Adrenal gland (tissue), 12 donors: ENCODE data around the gene MTCH1. TPM values are rescaled to one million over a fixed set of nuclear protein-coding genes. Genes with fewer than 3 reads are reported as not detected.
A peak's percentile ranks its signal among the peaks of the same experiment; 100 is the strongest.

ENCODE experiments used
- DNase-seq, 7 donors: peaks; one replicate each; pipeline ENCODE4 v3.0.0-alpha.2; 2019 to 2020
- H3K27ac ChIP-seq, 5 donors: fragments of 200-600 bp; sonication (generic) in 4 of 5; 1 replicate in 3 of 5; 2 replicates in 2 of 5; pipeline versions ENCODE4 v1.5.1 to v1.8.0; 2016 to 2020; ENCODE audit warnings: mild to moderate bottlenecking in 1 of 5
- H3K27me3 ChIP-seq: fragments of 200-600 bp; 2 replicates; pipeline ENCODE4 v1.8.0; 2021
- H3K36me3 ChIP-seq, 2 donors: fragments of 200-600 bp; replicated peaks in 1 of 2; 1 replicate in 1 of 2; 2 replicates in 1 of 2; pipeline versions ENCODE4 v1.5.1 to v1.8.0; 2018 to 2022
- H3K4me1 ChIP-seq, 2 donors: fragments of 200-600 bp; replicated peaks in 1 of 2; 1 replicate in 1 of 2; 2 replicates in 1 of 2; pipeline versions ENCODE4 v1.5.1 to v1.8.0; 2018 to 2021
- H3K4me3 ChIP-seq, 4 donors: fragments of 200-600 bp; sonication (generic) in 3 of 4; one replicate each; pipeline ENCODE4 v1.5.1; 2016 to 2018
- H3K9me3 ChIP-seq, 3 donors: fragments of 200-600 bp; sonication (generic) in 1 of 3; replicated peaks in 1 of 3; 1 replicate in 2 of 3; 2 replicates in 1 of 3; pipeline versions ENCODE4 v1.5.1 to v1.8.0; 2016 to 2021
- CTCF ChIP-seq, 6 experiments: fragments of 450-650 bp in 4 of 6; fragments of 200-600 bp in 2 of 6; sonication (generic) in 1 of 6; IDR thresholded peaks; 1 replicate in 5 of 6; 2 replicates in 1 of 6; pipeline versions ENCODE4 v1.5.1 to v1.8.0; 2016 to 2021; ENCODE audit warnings: antibody characterized with exemption in 6 of 6, mild to moderate bottlenecking in 2 of 6, moderate library complexity in 1 of 6
- POLR2A ChIP-seq, 2 donors: fragments of 450-650 bp; IDR thresholded peaks; one replicate each; pipeline ENCODE4 v1.6.1; 2017; ENCODE audit warnings: antibody characterized with exemption in 2 of 2, mild to moderate bottlenecking in 2 of 2, moderate library complexity in 1 of 2
- WGBS, 4 donors: extraction: QIAGEN DNeasy Blood & Tissue Kit in 2 of 4; methylation state at CpG; one replicate each; pipeline versions ENCODE4 v1.1.5 to v1.1.7; 2013 to 2017; 5-methylcytosine and 5-hydroxymethylcytosine counted together
- intact Hi-C, 2 donors: fragments of 100-400 bp; cut with DNase I; formaldehyde crosslinking; loops; one replicate each; pipeline versions ENCODE4 v1.14.1 to v1.15.0; 2022 to 2023
- polyA plus RNA-seq, 3 donors: library from polyadenylated mRNA; stranded (reverse); fragments of 200-250 nt in 2 of 3; fragments of 350-450 nt in 1 of 3; fragmentation: Illumina TruSeq in 1 of 3; extraction: RNeasy Lipid Tissue Mini Kit (QIAGEN cat#74804) in 1 of 3; gene quantifications; one replicate each; pipeline ENCODE4 v1.2.3, GENCODE V29; 2013 to 2014
- total RNA-seq, 9 donors: library from RNA; depleted of rRNA in 4 of 9; stranded (reverse); fragments of >200 nt in 4 of 9; fragments of 120-200 nt in 1 of 9; fragmentation: NEBNext Ultra II Directional in 1 of 9; extraction: Animal tissue kit (Norgen Biotek cat#: 25700) in 1 of 9; gene quantifications; one replicate each; pipeline versions ENCODE4 v1.1.0 to v1.2.4, GENCODE V29; 2013 to 2023
- donor health status: healthy with polysubstance abuse.
- donor health status: Bipolar disorder and iron deficiency.
- donor health status: DM: yes; HTN: yes; CAD: no.
- donor health status: DM: no; HTN: no; CAD: no.
- donor health status: DM: no; HTN: no; CAD: no.
- donor health status: DM: yes; HTN: yes; CAD: no.

MTCH1 gene
- total and polyA plus RNA-seq, 12 donors = 116 to 523 (median 338) TPM

GRCh38 chr6:36964349-36964748, 21.6 kb downstream of the MTCH1 start:
- peak in 1 of 7 donors; percentile 13 for DNase-seq
- Histone ChIP-seq H3K4me1 (peaks cover 0 to 16% of the 10 kb centered on the region in 2 donors), H3K27me3 (no peaks in the 10 kb centered on the region), H3K27ac (no peak overlapping the region), H3K36me3 (peaks cover 0 to 25% of the 10 kb centered on the region in 2 donors), H3K9me3 (no peaks in the 10 kb centered on the region), H3K4me3 (no peak overlapping the region)
- WGBS, 4 donors = 74 to 100% (median 88%) methylated on average over 1 to 6 of the region's 6 CpGs
- intact Hi-C loops = no loop called here
- TF ChIP-seq POLR2A (IDR thresholded peaks at IDR 0.05) (no peak), CTCF (IDR thresholded peaks at IDR 0.05) (no peak)

GRCh38 chr6:36963451-36964290, 22.3 kb downstream of the MTCH1 start:
- peak in 6 of 7 donors; percentile 45 to 80 (median 73) for DNase-seq
- no peaks in the 10 kb centered on the region for H3K27me3 ChIP-seq
- H3K4me3 ChIP-seq = no peak overlapping the region
- intact Hi-C loops = no loop called here
- H3K36me3 ChIP-seq = peaks cover 0 to 18% of the 10 kb centered on the region in 2 donors
- H3K9me3 ChIP-seq = no peaks in the 10 kb centered on the region
- peaks cover 0 to 16% of the 10 kb centered on the region in 2 donors for H3K4me1 ChIP-seq
- H3K27ac ChIP-seq = no peak overlapping the region
- 75 to 89% (median 81%) methylated on average over 7 to 11 of the region's 11 CpGs for WGBS, 4 donors
- TF ChIP-seq POLR2A (IDR thresholded peaks at IDR 0.05) (no peak), CTCF (IDR thresholded peaks at IDR 0.05) (no peak)

- DNase-seq = peak; percentile 55 to 86 (median 73)
- no peak overlapping the region for H3K4me3 ChIP-seq
- H3K36me3 ChIP-seq = peaks cover 0 to 10% of the 10 kb centered on the region in 2 donors
- peaks cover 0 to 16% of the 10 kb centered on the region in 2 donors for H3K4me1 ChIP-seq
- H3K9me3 ChIP-seq = no peaks in the 10 kb centered on the region
- WGBS, 4 donors = 64 to 81% (median 68%) methylated on average over 9 to 12 of the region's 12 CpGs
- intact Hi-C loops = no loop called here
- no peaks in the 10 kb centered on the region for H3K27me3 ChIP-seq
- TF ChIP-seq POLR2A (IDR thresholded peaks at IDR 0.05) (no peak), CTCF (IDR thresholded peaks at IDR 0.05) (no peak)
- no peak overlapping the region for H3K27ac ChIP-seq
These were observed 23.1 kb downstream of the MTCH1 start for GRCh38 chr6:36962874-36963273.

- intact Hi-C loops = no loop called here
- TF ChIP-seq POLR2A (IDR thresholded peaks at IDR 0.05) (no peak), CTCF (IDR thresholded peaks at IDR 0.05) (no peak)
- WGBS, 4 donors = 64 to 85% (median 74%) methylated on average over 19 to 40 of the region's 40 CpGs
These were observed 24.3 kb downstream of the MTCH1 start for GRCh38 chr6:36961441-36962435.

More at GRCh38 chr6:36961441-36962435, 24.3 kb downstream of the MTCH1 start:
- H3K36me3 ChIP-seq = no peaks in the 10 kb centered on the region
- DNase-seq = peak in 2 of 7 donors; percentile 9 to 15
- H3K4me1 ChIP-seq = peaks cover 0 to 8% of the 10 kb centered on the region in 2 donors
- H3K4me3 ChIP-seq = no peak overlapping the region
- peak overlapping the region in 1 of 5 donors; percentile 77 for H3K27ac ChIP-seq
- no peaks in the 10 kb centered on the region for H3K9me3 ChIP-seq
- H3K27me3 ChIP-seq = no peaks in the 10 kb centered on the region
